ENCODE results near the gene ACSBG1. TPM values are rescaled to one million over a fixed set of nuclear protein-coding genes. Genes with fewer than 3 reads are reported as not detected.

ACSBG1 gene
- total RNA-seq, 2 experiments from 2014 or later: not detected

GRCh38 chr15:78207641-78208340 lies 26.6 kb downstream of the ACSBG1 start:
- POLR2A ChIA-PET: no interaction called here
- CTCF ChIA-PET: interaction anchor here (0.5 to 1.2 kb wide), 2 partner anchors 12 kb away, joined by 3 read pairs; no protein-coding TSS in a partner anchor

- ChIA-PET CTCF (interaction anchor here (1.2 kb wide), 1 partner anchor 11 kb away, joined by 3 read pairs; no protein-coding TSS in a partner anchor), POLR2A (no interaction called here)
These were observed 27.3 kb downstream of the ACSBG1 start for GRCh38 chr15:78207110-78207458.

GRCh38 chr15:78206326-78207109 lies 27.8 kb downstream of the ACSBG1 start:
- POLR2A ChIA-PET: no interaction called here
- CTCF ChIA-PET: interaction anchor here (1.2 kb wide), 1 partner anchor 11 kb away, joined by 3 read pairs; no protein-coding TSS in a partner anchor

GRCh38 chr15:78205856-78206255 lies 28.5 kb downstream of the ACSBG1 start:
- ChIA-PET POLR2A (no interaction called here), CTCF (interaction anchor here (1.1 to 1.5 kb wide), 2 partner anchors 10 to 93 kb away, joined by 4 to 5 read pairs; no protein-coding TSS in a partner anchor)

GRCh38 chr15:78205337-78205736 lies 29.0 kb downstream of the ACSBG1 start:
- ChIA-PET POLR2A (no interaction called here), CTCF (interaction anchor here (0.6 to 1.5 kb wide), 4 partner anchors 9 to 238 kb away, joined by 3 to 5 read pairs (median 4); no protein-coding TSS in a partner anchor)

- POLR2A ChIA-PET: no interaction called here
- CTCF ChIA-PET: interaction anchor here (0.6 to 1.5 kb wide), 5 partner anchors 9 to 237 kb away, joined by 3 to 5 read pairs (median 3); no protein-coding TSS in a partner anchor
These were observed 29.7 kb downstream of the ACSBG1 start for GRCh38 chr15:78204351-78205309.

GRCh38 chr15:78203346-78204225 lies 30.8 kb downstream of the ACSBG1 start:
- CTCF ChIA-PET: interaction anchor here (1.3 to 1.5 kb wide), 2 partner anchors 37 to 95 kb away, joined by 3 read pairs; no protein-coding TSS in a partner anchor
- POLR2A ChIA-PET: no interaction called here

GRCh38 chr15:78201281-78202190 lies 32.8 kb downstream of the ACSBG1 start:
- CTCF ChIA-PET: interaction anchor here (1.5 kb wide), 1 partner anchor 39 kb away, joined by 3 read pairs; no protein-coding TSS in a partner anchor
- POLR2A ChIA-PET: no interaction called here

- POLR2A ChIA-PET: no interaction called here
- CTCF ChIA-PET: interaction anchor here (0.6 kb wide), 1 partner anchor 39 kb away, joined by 3 read pairs; no protein-coding TSS in a partner anchor
These were observed 34.0 kb downstream of the ACSBG1 start for GRCh38 chr15:78200276-78200930.

GRCh38 chr15:78197632-78198031 lies 36.7 kb downstream of the ACSBG1 start:
- POLR2A ChIA-PET: no interaction called here
- CTCF ChIA-PET: interaction anchor here (1.6 to 4.0 kb wide), 2 partner anchors 67 to 86 kb away, joined by 5 to 37 read pairs; partner anchors contain the start of gene CIB2

- CTCF ChIA-PET: interaction anchor here (0.7 to 4.0 kb wide), 29 partner anchors 9 to 238 kb away, joined by 3 to 37 read pairs (median 4); partner anchors contain the start of genes ACSBG1 and CIB2
- POLR2A ChIA-PET: interaction anchor here (0.5 kb wide), 1 partner anchor 240 kb away, joined by 5 read pairs; no protein-coding TSS in a partner anchor
These were observed 38.6 kb downstream of the ACSBG1 start for GRCh38 chr15:78195735-78196201.

GRCh38 chr15:78194568-78194925 lies 39.8 kb downstream of the ACSBG1 start:
- ChIA-PET POLR2A (no interaction called here), CTCF (interaction anchor here (1.0 to 4.0 kb wide), 8 partner anchors 25 to 237 kb away, joined by 4 to 37 read pairs (median 6); partner anchors contain the start of gene CIB2)

- POLR2A ChIA-PET: no interaction called here
These were observed 40.4 kb downstream of the ACSBG1 start for GRCh38 chr15:78193731-78194567.

GRCh38 chr15:78192826-78193594 lies 41.4 kb downstream of the ACSBG1 start:
- ChIA-PET CTCF (interaction anchor here (0.5 to 1.8 kb wide), 5 partner anchors 8 to 125 kb away, joined by 3 to 5 read pairs (median 4); no protein-coding TSS in a partner anchor), POLR2A (no interaction called here)

More at GRCh38 chr15:78193731-78194567, 40.4 kb downstream of the ACSBG1 start:
- CTCF ChIA-PET: interaction anchor here (1.3 to 4.0 kb wide), 7 partner anchors 9 to 237 kb away, joined by 4 to 37 read pairs (median 5); partner anchors contain the start of gene CIB2

- ChIA-PET CTCF (interaction anchor here (0.7 kb wide), 1 partner anchor 13 kb away, joined by 3 read pairs; no protein-coding TSS in a partner anchor), POLR2A (no interaction called here)
These were observed 51.5 kb downstream of the ACSBG1 start for GRCh38 chr15:78182821-78183220.

All from activated CD8-positive, alpha-beta memory T cell treated with anti-CD3 and anti-CD28 coated beads for 36 hours (primary cell).